A673 (cell line): Measurements from ENCODE around the gene RPL36A.

Experiments
- EZH2 ChIP-seq: fragments of 200-600 bp; sonication (generic); IDR thresholded peaks from 2 replicates; pipeline ENCODE4 v1.6.1; 2017; ENCODE audit warnings: borderline replicate concordance, low read depth, mild to moderate bottlenecking, mixed read lengths, antibody characterized with exemption, low read length; ENCODE audit not compliant: poor library complexity, severe bottlenecking
- TF ChIP-seq, protein P1 (sequence below): fragments of 300-800, 200-600 bp; sonication (generic); conservative IDR thresholded peaks from 2 replicates; pipeline ENCODE4 v1.5.1; 2017; ENCODE audit warnings: low read depth, mild to moderate bottlenecking, antibody characterized with exemption, low read length, moderate library complexity, mixed read lengths

DNA sequence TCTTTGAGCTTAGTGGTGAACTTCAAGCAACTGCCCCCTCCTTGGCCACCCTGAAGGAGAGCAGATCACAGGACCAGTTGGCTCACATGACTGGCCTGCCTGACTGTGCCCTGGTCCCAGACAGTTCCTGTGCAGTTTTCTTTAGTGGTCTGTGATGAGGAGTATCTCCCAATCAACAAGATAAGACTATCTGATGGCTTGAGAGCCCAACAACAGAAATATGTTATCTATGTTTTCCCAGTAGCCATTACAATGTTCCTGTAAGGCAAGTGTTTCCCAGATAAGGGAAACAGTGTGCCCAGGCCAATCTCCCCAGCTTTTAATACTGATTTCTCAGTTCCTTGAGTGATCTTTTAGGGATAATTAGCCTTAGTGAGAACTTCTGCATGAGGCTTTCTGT is 28.1 kb upstream of the RPL36A start:
- TF ChIP-seq, protein P1, sequence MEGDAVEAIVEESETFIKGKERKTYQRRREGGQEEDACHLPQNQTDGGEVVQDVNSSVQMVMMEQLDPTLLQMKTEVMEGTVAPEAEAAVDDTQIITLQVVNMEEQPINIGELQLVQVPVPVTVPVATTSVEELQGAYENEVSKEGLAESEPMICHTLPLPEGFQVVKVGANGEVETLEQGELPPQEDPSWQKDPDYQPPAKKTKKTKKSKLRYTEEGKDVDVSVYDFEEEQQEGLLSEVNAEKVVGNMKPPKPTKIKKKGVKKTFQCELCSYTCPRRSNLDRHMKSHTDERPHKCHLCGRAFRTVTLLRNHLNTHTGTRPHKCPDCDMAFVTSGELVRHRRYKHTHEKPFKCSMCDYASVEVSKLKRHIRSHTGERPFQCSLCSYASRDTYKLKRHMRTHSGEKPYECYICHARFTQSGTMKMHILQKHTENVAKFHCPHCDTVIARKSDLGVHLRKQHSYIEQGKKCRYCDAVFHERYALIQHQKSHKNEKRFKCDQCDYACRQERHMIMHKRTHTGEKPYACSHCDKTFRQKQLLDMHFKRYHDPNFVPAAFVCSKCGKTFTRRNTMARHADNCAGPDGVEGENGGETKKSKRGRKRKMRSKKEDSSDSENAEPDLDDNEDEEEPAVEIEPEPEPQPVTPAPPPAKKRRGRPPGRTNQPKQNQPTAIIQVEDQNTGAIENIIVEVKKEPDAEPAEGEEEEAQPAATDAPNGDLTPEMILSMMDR = no peak
- no peak for TF ChIP-seq EZH2
